GM20000 (cell line): ENCODE results near the gene CCDC80.

Experiments used
- DNase-seq: peaks from one replicate; pipeline ENCODE4 v3.0.0; 2012; ENCODE audit warnings: low spot score
- TF ChIP-seq, protein P1 (sequence below): IDR thresholded peaks from 2 replicates; pipeline ENCODE4 v1.5.1; 2012; ENCODE audit warnings: mild to moderate bottlenecking, control low read depth; ENCODE audit errors: extremely low read depth, missing control alignments

The CCDC80 gene

GRCh38 chr3:112647122-112647521 is 6.2 kb upstream of the CCDC80 start:
- no peak for DNase-seq
- TF ChIP-seq, protein P1, sequence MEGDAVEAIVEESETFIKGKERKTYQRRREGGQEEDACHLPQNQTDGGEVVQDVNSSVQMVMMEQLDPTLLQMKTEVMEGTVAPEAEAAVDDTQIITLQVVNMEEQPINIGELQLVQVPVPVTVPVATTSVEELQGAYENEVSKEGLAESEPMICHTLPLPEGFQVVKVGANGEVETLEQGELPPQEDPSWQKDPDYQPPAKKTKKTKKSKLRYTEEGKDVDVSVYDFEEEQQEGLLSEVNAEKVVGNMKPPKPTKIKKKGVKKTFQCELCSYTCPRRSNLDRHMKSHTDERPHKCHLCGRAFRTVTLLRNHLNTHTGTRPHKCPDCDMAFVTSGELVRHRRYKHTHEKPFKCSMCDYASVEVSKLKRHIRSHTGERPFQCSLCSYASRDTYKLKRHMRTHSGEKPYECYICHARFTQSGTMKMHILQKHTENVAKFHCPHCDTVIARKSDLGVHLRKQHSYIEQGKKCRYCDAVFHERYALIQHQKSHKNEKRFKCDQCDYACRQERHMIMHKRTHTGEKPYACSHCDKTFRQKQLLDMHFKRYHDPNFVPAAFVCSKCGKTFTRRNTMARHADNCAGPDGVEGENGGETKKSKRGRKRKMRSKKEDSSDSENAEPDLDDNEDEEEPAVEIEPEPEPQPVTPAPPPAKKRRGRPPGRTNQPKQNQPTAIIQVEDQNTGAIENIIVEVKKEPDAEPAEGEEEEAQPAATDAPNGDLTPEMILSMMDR: no peak

- no peak for DNase-seq
- TF ChIP-seq, protein P1: no peak
Measured at GRCh38 chr3:112646623-112647022, 5.7 kb upstream of the CCDC80 start.

DNA sequence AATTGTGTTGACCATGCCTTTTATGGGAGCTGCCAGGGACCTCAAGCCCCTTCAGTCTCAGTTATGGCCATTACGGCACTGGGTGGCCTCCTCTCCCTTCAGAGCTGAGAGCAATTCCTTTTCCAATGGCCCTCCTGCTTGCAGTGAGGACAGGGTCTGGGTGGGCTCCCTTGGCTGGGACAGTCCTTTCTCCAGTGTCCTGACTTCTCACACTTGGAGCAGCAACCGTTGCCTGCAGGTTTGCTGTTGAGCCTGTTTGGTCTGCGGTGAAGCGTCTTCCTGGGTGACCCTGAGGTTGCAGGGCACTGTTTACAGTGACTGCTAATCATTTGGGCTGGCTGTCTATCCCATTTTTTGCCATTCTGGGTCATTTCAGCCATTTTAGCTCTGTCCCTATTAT is 3.5 kb upstream of the CCDC80 start:
- DNase-seq: no peak
- TF ChIP-seq, protein P1: no peak

- DNase-seq: peak; percentile 21
- TF ChIP-seq, protein P1: no peak
Measured at GRCh38 chr3:112643621-112644240, 2.8 kb upstream of the CCDC80 start.

GRCh38 chr3:112642912-112643506 is 2.1 kb upstream of the CCDC80 start:
- DNase-seq: peak; percentile 83
- TF ChIP-seq, protein P1: peak; percentile 64

DNA sequence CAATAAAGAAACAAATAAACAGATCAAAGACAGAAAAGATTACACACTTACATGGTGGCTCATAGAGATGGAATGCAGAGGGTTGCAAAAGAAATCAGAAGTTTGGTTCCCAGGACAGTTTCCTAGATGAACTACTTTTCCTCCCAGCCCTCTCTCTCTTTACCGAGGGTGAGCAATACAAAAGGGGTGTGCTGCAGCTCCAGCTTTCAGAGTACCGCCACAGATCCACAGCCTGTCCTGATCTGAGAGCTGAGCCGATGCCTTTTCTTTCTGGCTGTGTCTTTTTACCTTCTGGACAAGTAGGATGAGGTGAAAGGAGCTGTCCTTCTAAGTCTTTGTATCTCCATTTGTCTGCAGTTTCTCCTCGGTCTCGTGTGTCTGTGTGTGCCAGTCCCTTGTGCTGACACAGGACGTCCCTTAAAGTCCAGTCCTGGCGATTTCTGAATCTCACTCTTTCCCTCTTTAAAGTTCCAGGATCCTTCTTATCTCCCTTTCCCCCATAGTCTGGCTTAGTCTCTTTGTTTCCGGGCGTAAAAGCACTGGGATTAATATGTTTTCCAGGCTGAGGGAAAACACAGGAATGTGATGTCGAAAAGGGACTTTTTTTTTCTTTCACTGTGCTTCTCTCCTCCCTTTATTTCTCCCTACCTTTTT is 540 bp downstream of the CCDC80 start:
- TF ChIP-seq, protein P1: no peak
- DNase-seq: no peak

DNA sequence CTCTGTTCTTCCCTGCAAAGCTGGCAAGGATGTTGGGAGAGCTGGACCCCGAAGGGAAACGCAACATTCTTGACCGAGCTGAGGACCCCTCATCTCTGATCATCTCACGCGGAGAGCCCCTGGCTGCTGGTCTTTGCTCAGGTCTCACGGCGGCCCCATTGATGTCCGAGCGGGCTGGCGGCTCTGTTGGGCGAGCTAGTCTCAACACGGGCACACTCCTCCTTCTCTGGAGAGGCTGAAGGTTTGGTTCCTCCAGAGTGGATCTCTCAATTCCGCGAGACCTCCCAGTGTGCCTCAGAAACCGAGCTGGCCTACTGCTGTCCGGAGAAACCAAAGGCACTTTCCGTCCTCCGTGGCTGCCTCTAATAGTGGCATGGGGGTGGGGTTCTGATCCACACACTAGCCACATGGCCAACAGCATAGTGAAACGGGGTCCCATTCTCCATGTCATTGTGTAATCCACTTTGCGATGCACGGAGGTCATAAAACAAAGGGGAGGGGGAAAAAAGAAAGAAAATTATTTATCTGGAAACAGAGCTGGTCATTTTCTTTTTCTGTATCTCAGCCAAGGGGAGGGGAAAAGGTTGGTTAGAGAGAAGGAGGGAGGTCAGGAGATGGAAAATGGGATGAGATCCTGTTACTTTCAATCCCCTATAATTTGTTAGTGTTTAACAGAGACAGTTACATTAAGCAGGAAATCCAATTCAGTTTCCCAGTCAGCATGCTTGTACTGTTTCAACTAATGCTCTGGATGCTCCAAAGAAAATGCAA is 1.3 kb downstream of the CCDC80 start:
- TF ChIP-seq, protein P1: no peak

More for the DNA sequence above, 1.3 kb downstream of the CCDC80 start:
- DNase-seq: no peak
